Mesenchymal stem cell (in vitro differentiated cells and primary cell): Measurements from ENCODE around the gene FGGY.

Experiments used
- DNase-seq: peaks from one replicate; pipeline ENCODE4 v3.0.0-alpha.2; 2013
- H2AFZ ChIP-seq: one replicate; pipeline ENCODE4 v1.6.1; 2013; ENCODE audit warnings: low read depth, mild to moderate bottlenecking, control low read depth, inconsistent platforms, low read length, moderate library complexity
- H2AK5ac ChIP-seq: 2 replicates; pipeline ENCODE4 v1.6.1; 2013; ENCODE audit warnings: low read length, moderate library complexity, mild to moderate bottlenecking, inconsistent platforms; ENCODE audit not compliant: severe bottlenecking
- H2BK120ac ChIP-seq: one replicate; pipeline ENCODE4 v1.6.1; 2013; ENCODE audit warnings: low read depth, mild to moderate bottlenecking, inconsistent platforms, low read length, moderate library complexity
- H2BK12ac ChIP-seq, 2 experiments: one replicate each; pipeline ENCODE4 v1.6.1; 2013; ENCODE audit warnings: inconsistent platforms in 2 of 2, low read length in 2 of 2, mild to moderate bottlenecking in 2 of 2, moderate library complexity in 2 of 2, control low read depth in 1 of 2
- H2BK15ac ChIP-seq: one replicate; pipeline ENCODE4 v1.6.1; 2013; ENCODE audit warnings: mild to moderate bottlenecking, low read depth, inconsistent platforms; ENCODE audit not compliant: poor library complexity, severe bottlenecking
- H2BK5ac ChIP-seq: 2 replicates; pipeline ENCODE4 v1.6.1; 2013; ENCODE audit warnings: low read depth, mild to moderate bottlenecking, low read length, control low read depth, inconsistent platforms; ENCODE audit not compliant: poor library complexity, severe bottlenecking
- H3K14ac ChIP-seq, 2 experiments: one replicate each; pipeline ENCODE4 v1.6.1; 2013; ENCODE audit warnings: inconsistent platforms in 2 of 2, low read length in 2 of 2, control low read depth in 1 of 2, mild to moderate bottlenecking in 1 of 2, moderate library complexity in 1 of 2
- H3K18ac ChIP-seq, 2 experiments: one replicate each; pipeline ENCODE4 v1.6.1; 2013; ENCODE audit warnings: inconsistent platforms in 2 of 2, low read length in 2 of 2, control low read depth in 1 of 2, low read depth in 1 of 2, mild to moderate bottlenecking in 1 of 2
- H3K23ac ChIP-seq, 2 experiments: one replicate each; pipeline ENCODE4 v1.6.1; 2013; ENCODE audit warnings: inconsistent platforms in 2 of 2, low read length in 2 of 2, mild to moderate bottlenecking in 2 of 2, moderate library complexity in 2 of 2, control low read depth in 1 of 2
- H3K27ac ChIP-seq: 2 replicates; pipeline ENCODE4 v1.5.1; 2013; ENCODE audit warnings: mild to moderate bottlenecking, moderate library complexity, low read length, control low read depth, inconsistent platforms; ENCODE audit not compliant: poor library complexity, severe bottlenecking
- H3K27me3 ChIP-seq, 2 experiments: 2 replicates each; pipeline versions ENCODE4 v1.6.1 to v1.7.0; 2013; ENCODE audit warnings: low read length in 2 of 2, mild to moderate bottlenecking in 2 of 2, moderate library complexity in 2 of 2, control low read depth in 1 of 2, inconsistent platforms in 1 of 2; ENCODE audit not compliant: control insufficient read depth in 1 of 2, insufficient read depth in 1 of 2
- H3K36me3 ChIP-seq, 2 experiments: 2 replicates each; pipeline versions ENCODE4 v1.6.1 to v1.7.0; 2013; ENCODE audit warnings: low read length in 2 of 2, control low read depth in 1 of 2, inconsistent platforms in 1 of 2, low read depth in 1 of 2, mild to moderate bottlenecking in 1 of 2; ENCODE audit not compliant: insufficient read depth in 2 of 2, control insufficient read depth in 1 of 2
- H3K4ac ChIP-seq, 2 experiments: one replicate each; pipeline ENCODE4 v1.6.1; 2013; ENCODE audit warnings: inconsistent platforms in 2 of 2, low read length in 2 of 2, mild to moderate bottlenecking in 2 of 2, moderate library complexity in 2 of 2, control low read depth in 1 of 2, low read depth in 1 of 2
- H3K4me1 ChIP-seq: 2 replicates; pipeline ENCODE4 v1.6.1; 2013; ENCODE audit warnings: low read depth, low read length, control low read depth; ENCODE audit not compliant: control insufficient read depth, insufficient read depth
- H3K4me2 ChIP-seq: 2 replicates; pipeline ENCODE4 v1.6.1; 2013; ENCODE audit warnings: low read length, mild to moderate bottlenecking, inconsistent platforms; ENCODE audit not compliant: poor library complexity, severe bottlenecking
- H3K4me3 ChIP-seq, 2 experiments: 2 replicates each; pipeline versions ENCODE4 v1.5.1 to v1.7.0; 2013; ENCODE audit warnings: low read length in 2 of 2, mild to moderate bottlenecking in 2 of 2, control low read depth in 1 of 2, low read depth in 1 of 2; ENCODE audit not compliant: insufficient read depth in 1 of 2
- H3K79me1 ChIP-seq: replicated peaks from 2 replicates; pipeline ENCODE4 v1.6.1; 2013; ENCODE audit warnings: mild to moderate bottlenecking, control low read depth, low read length, inconsistent platforms; ENCODE audit not compliant: poor library complexity, severe bottlenecking
- H3K9ac ChIP-seq: 2 replicates; pipeline ENCODE4 v1.7.0; 2013; ENCODE audit warnings: mild to moderate bottlenecking, low read length, moderate library complexity
- H3K9me3 ChIP-seq: 2 replicates; pipeline ENCODE4 v1.7.0; 2013; ENCODE audit warnings: mild to moderate bottlenecking, low read length; ENCODE audit not compliant: control insufficient read depth
- H4K8ac ChIP-seq: one replicate; pipeline ENCODE4 v1.6.1; 2013; ENCODE audit warnings: inconsistent platforms, mild to moderate bottlenecking, low read length, moderate library complexity
- H4K91ac ChIP-seq: one replicate; pipeline ENCODE4 v1.6.1; 2013; ENCODE audit warnings: mild to moderate bottlenecking, low read length, inconsistent platforms
- WGBS: methylation state at CpG from one replicate; pipeline ENCODE4 v1.1.7; 2013; ENCODE audit warnings: mixed read lengths; 5-methylcytosine and 5-hydroxymethylcytosine counted together

The FGGY gene

DNA sequence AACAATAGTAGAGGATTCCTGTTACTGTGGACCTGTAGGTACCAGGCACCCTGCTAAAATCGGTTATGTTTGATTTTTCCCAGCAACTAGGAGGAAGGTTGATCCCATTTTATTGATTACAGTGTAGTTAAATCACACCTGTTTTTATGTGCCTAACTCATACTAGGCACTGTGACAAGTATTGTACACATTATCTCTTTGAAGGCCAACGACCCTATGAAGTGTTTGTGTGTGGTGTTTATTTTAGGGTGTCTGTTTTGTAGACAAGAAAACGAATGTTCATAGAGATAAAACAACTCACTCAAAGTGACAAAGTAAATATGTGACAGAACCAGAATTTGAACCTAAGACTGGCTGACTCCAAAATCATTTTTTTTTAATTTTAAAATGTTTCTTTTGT is 49.5 kb downstream of the FGGY start:
- H3K9me3 ChIP-seq = no peaks in the 10 kb centered on the region
- no peak overlapping the region for H2BK120ac ChIP-seq
- no peak overlapping the region for H3K27ac ChIP-seq
- no peak overlapping the region for H2BK15ac ChIP-seq
- no peak overlapping the region for H2AFZ ChIP-seq
- H3K23ac ChIP-seq = no peak overlapping the region
- H3K4ac ChIP-seq = no peak overlapping the region
- H4K91ac ChIP-seq = no peak overlapping the region
- H3K18ac ChIP-seq = no peak overlapping the region
- no peak overlapping the region for H3K4me2 ChIP-seq
- no peak overlapping the region for H3K14ac ChIP-seq
- no peak overlapping the region for H4K8ac ChIP-seq
- H3K79me1 ChIP-seq = no peaks in the 10 kb centered on the region
- DNase-seq = no peak
- H3K9ac ChIP-seq = no peak overlapping the region
- H3K36me3 ChIP-seq = peaks cover 0 to 7% of the 10 kb centered on the region in 2 experiments
- no peaks in the 10 kb centered on the region for H3K4me1 ChIP-seq
- no CpG with 5 or more reads among the region's 3 CpGs for WGBS
- no peak overlapping the region for H2BK5ac ChIP-seq
- H2BK12ac ChIP-seq = no peak overlapping the region
- no peaks in the 10 kb centered on the region for H3K27me3 ChIP-seq
- H2AK5ac ChIP-seq = no peak overlapping the region
- H3K4me3 ChIP-seq = no peak overlapping the region

GRCh38 chr1:59349101-59349500 is 52.2 kb downstream of the FGGY start:
- Histone ChIP-seq H3K4me3 (no peak overlapping the region), H2AK5ac (no peak overlapping the region), H2BK15ac (no peak overlapping the region), H2AFZ (no peak overlapping the region), H3K79me1 (no peaks in the 10 kb centered on the region), H3K14ac (no peak overlapping the region), H3K27ac (no peak overlapping the region), H3K9ac (no peak overlapping the region), H3K18ac (no peak overlapping the region), H3K36me3 (peaks cover 0 to 5% of the 10 kb centered on the region in 2 experiments), H3K4me2 (no peak overlapping the region), H3K4me1 (no peaks in the 10 kb centered on the region), H3K23ac (no peak overlapping the region), H2BK12ac (no peak overlapping the region), H3K9me3 (no peaks in the 10 kb centered on the region), H4K8ac (no peak overlapping the region), H2BK5ac (no peak overlapping the region), H3K4ac (no peak overlapping the region), H3K27me3 (no peaks in the 10 kb centered on the region), H4K91ac (no peak overlapping the region), H2BK120ac (no peak overlapping the region)
- 95% methylated on average over 2 of the region's 3 CpGs for WGBS
- no peak for DNase-seq

GRCh38 chr1:59350521-59350920 is 53.6 kb downstream of the FGGY start:
- H3K4me3 ChIP-seq = no peak overlapping the region
- no peaks in the 10 kb centered on the region for H3K9me3 ChIP-seq
- H3K4me1 ChIP-seq = peaks cover 4% of the 10 kb centered on the region
- H2BK12ac ChIP-seq = no peak overlapping the region
- H3K23ac ChIP-seq = no peak overlapping the region
- no peak overlapping the region for H2AK5ac ChIP-seq
- H3K27ac ChIP-seq = no peak overlapping the region
- no peak overlapping the region for H4K8ac ChIP-seq
- no peak for DNase-seq
- no peak overlapping the region for H2BK15ac ChIP-seq
- no peak overlapping the region for H3K18ac ChIP-seq
- H3K4me2 ChIP-seq = no peak overlapping the region
- no peak overlapping the region for H3K14ac ChIP-seq
- no peak overlapping the region for H3K9ac ChIP-seq
- H2BK120ac ChIP-seq = no peak overlapping the region
- H3K4ac ChIP-seq = no peak overlapping the region
- H3K27me3 ChIP-seq = no peaks in the 10 kb centered on the region
- no peak overlapping the region for H2AFZ ChIP-seq
- peaks cover 0 to 5% of the 10 kb centered on the region in 2 experiments for H3K36me3 ChIP-seq
- H2BK5ac ChIP-seq = no peak overlapping the region
- peak overlapping the region; percentile 15 for H4K91ac ChIP-seq
- WGBS = 89% methylated on average over 1 of the region's 2 CpGs
- peaks cover 3% of the 10 kb centered on the region for H3K79me1 ChIP-seq

- Histone ChIP-seq H3K14ac (no peak overlapping the region), H3K36me3 (no peaks in the 10 kb centered on the region), H4K8ac (no peak overlapping the region), H3K79me1 (peaks cover 4% of the 10 kb centered on the region), H2BK15ac (no peak overlapping the region), H3K27ac (no peak overlapping the region), H3K4ac (no peak overlapping the region), H4K91ac (no peak overlapping the region), H3K4me1 (peaks cover 8% of the 10 kb centered on the region), H3K9ac (no peak overlapping the region), H3K23ac (no peak overlapping the region), H2AFZ (no peak overlapping the region), H2BK5ac (no peak overlapping the region), H2BK12ac (no peak overlapping the region), H3K27me3 (no peaks in the 10 kb centered on the region), H2BK120ac (no peak overlapping the region), H3K18ac (no peak overlapping the region), H3K4me2 (no peak overlapping the region), H2AK5ac (no peak overlapping the region), H3K4me3 (no peak overlapping the region), H3K9me3 (no peaks in the 10 kb centered on the region)
- no peak for DNase-seq
- 40% methylated on average over 1 of the region's 1 CpG for WGBS
Measured at GRCh38 chr1:59352065-59352464, 55.2 kb downstream of the FGGY start.
